Esophagus (tissue), 2 donors: Measurements from ENCODE around the gene INSYN1. TPM values are rescaled to one million over a fixed set of nuclear protein-coding genes. Genes with fewer than 3 reads are reported as not detected.
A peak's percentile ranks its signal among the peaks of the same experiment; 100 is the strongest.

Experiments used
- H3K27ac ChIP-seq, 2 donors: one replicate each; pipeline ENCODE4 v1.5.1; 2013; ENCODE audit warnings: low read depth in 2 of 2, mild to moderate bottlenecking in 2 of 2, inconsistent platforms in 1 of 2, low read length in 1 of 2, moderate library complexity in 1 of 2
- H3K27me3 ChIP-seq, 2 donors: one replicate each; pipeline ENCODE4 v1.6.1; 2013; ENCODE audit warnings: low read length in 2 of 2, control low read depth in 1 of 2, mild to moderate bottlenecking in 1 of 2; ENCODE audit not compliant: insufficient read depth in 2 of 2, control insufficient read depth in 1 of 2
- H3K36me3 ChIP-seq, 2 donors: one replicate each; pipeline ENCODE4 v1.6.1; 2013; ENCODE audit warnings: low read length in 1 of 2; ENCODE audit not compliant: control insufficient read depth in 2 of 2, insufficient read depth in 2 of 2
- H3K4me1 ChIP-seq, 2 donors: one replicate each; pipeline ENCODE4 v1.6.1; 2013; ENCODE audit warnings: low read length in 1 of 2; ENCODE audit not compliant: control insufficient read depth in 2 of 2, insufficient read depth in 2 of 2
- H3K4me3 ChIP-seq, 2 donors: one replicate each; pipeline ENCODE4 v1.5.1; 2013; ENCODE audit warnings: low read length in 2 of 2, mild to moderate bottlenecking in 2 of 2, low read depth in 1 of 2, moderate library complexity in 1 of 2
- H3K9me3 ChIP-seq, 2 donors: one replicate each; pipeline ENCODE4 v1.6.1; 2013; ENCODE audit warnings: mild to moderate bottlenecking in 2 of 2, low read depth in 1 of 2, low read length in 1 of 2, moderate library complexity in 1 of 2; ENCODE audit not compliant: control insufficient read depth in 2 of 2, insufficient read depth in 1 of 2
- WGBS, 2 donors: extraction: QIAGEN DNeasy Blood & Tissue Kit; methylation state at CpG; one replicate each; pipeline ENCODE4 v1.1.7; 2013; 5-methylcytosine and 5-hydroxymethylcytosine counted together
- polyA plus RNA-seq, 2 donors: library from polyadenylated mRNA; stranded (reverse); fragments of 200-250 nt; gene quantifications; one replicate each; pipeline ENCODE4 v1.2.3, GENCODE V29; 2013
- donor health status: healthy with polysubstance abuse.
- donor health status: Bipolar disorder and iron deficiency.

Gene INSYN1
- polyA plus RNA-seq, 2 donors, result 12.8 to 14.9 TPM

DNA sequence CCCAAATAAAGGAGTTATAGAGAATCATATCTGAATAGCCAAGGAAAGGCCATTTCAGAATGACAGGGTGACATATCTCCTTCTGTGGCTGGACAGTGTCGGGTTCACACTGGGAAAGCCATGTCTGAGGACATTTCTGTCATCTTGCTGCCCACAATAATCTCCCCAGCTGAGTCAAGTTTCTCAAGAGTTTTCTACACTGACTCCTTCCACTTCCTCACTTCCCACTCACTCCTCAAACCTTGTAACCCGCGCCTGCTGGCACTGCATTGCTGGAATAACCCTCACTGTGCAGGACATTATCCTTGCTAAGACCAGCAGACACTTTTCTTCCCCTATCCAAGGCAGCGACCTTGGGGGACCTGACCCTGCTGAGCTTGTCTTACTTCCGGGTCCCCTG lies 5.3 kb upstream of the INSYN1 start:
- Histone ChIP-seq H3K4me3 (no peak overlapping the region), H3K4me1 (peaks cover 2 to 4% of the 10 kb centered on the region in 2 donors), H3K27ac (no peak overlapping the region), H3K36me3 (no peaks in the 10 kb centered on the region), H3K9me3 (no peaks in the 10 kb centered on the region), H3K27me3 (no peaks in the 10 kb centered on the region)
- WGBS, 2 donors, result 67 to 72% methylated on average over 5 of the region's 5 CpGs

DNA sequence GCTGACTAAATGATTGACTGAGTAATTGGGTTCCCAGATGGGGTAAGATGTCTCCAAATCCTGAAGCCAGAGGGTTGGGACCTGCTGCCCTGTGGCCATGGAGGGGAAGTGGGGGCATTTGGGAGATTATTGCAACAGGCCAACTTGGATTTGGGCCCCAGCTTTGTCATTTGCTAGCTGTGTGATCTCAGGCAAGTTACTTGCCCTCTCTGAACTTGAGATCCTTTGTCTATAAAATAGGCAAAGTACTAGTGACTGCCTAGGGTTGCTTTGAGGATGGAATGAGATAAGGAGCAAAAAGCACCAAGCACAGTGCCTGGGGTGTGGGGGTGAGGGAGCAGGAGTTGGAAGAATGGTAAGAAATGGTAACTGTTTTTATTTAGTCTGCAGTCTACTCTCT lies 4.4 kb upstream of the INSYN1 start:
- no peaks in the 10 kb centered on the region for H3K9me3 ChIP-seq
- no peaks in the 10 kb centered on the region for H3K27me3 ChIP-seq
- H3K4me1 ChIP-seq, result peaks cover 0 to 4% of the 10 kb centered on the region in 2 donors
- H3K4me3 ChIP-seq, result no peak overlapping the region
- H3K27ac ChIP-seq, result no peak overlapping the region
- H3K36me3 ChIP-seq, result no peaks in the 10 kb centered on the region

DNA sequence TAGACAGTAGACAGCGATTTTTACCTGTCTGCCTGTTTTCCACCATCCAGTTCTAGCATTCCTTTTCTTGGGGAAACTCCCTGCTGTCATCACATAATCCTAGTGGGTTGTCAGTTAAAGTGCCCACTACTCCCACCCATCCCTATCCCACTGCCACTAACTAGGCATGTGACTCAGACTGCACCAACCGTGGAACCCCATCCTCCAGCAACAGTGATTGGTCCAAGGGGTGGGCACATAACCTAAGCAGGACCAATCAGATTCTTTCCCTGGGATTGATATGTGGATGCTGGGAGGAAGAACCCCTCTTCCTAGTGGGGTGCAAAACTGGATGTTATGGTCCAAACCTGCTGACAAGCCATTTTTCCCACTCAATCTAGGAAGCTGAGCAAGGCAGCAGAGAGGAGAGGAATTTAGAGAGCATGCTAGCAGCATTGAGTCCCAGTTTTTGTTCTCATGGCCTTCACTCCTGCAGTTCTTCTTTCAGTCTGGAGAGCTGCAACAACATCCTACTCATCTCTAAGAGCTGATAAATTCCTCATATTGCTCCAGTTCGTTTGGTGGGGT lies 3.9 kb upstream of the INSYN1 start:
- WGBS, 2 donors, result 63 to 67% methylated on average over 3 of the region's 3 CpGs
- no peak overlapping the region for H3K4me3 ChIP-seq
- peaks cover 0 to 2% of the 10 kb centered on the region in 2 donors for H3K27me3 ChIP-seq
- no peaks in the 10 kb centered on the region for H3K9me3 ChIP-seq
- H3K4me1 ChIP-seq, result peaks cover 0 to 4% of the 10 kb centered on the region in 2 donors
- no peaks in the 10 kb centered on the region for H3K36me3 ChIP-seq
- no peak overlapping the region for H3K27ac ChIP-seq

DNA sequence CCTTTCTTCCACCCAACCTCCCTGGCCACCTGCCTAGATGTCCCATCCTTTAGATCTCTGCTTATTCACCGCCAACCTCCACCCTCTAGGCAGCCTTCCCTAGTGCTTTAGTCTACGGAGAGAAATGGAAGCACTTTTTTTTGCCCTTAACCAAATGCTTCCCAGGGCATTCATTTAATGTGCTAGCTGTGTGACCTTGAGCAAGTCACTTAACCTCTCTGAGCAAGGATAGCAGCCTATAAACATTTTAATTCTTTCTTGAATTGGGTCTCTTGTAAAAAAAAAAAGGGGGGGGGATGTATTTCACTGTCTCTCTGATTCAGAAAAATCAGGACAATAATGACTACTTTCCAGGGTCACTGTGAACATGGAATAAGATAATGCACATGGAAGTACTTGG lies 3.2 kb upstream of the INSYN1 start:
- 56 to 57% methylated on average over 2 of the region's 2 CpGs for WGBS, 2 donors
- peaks cover 0 to 3% of the 10 kb centered on the region in 2 donors for H3K27me3 ChIP-seq

DNA sequence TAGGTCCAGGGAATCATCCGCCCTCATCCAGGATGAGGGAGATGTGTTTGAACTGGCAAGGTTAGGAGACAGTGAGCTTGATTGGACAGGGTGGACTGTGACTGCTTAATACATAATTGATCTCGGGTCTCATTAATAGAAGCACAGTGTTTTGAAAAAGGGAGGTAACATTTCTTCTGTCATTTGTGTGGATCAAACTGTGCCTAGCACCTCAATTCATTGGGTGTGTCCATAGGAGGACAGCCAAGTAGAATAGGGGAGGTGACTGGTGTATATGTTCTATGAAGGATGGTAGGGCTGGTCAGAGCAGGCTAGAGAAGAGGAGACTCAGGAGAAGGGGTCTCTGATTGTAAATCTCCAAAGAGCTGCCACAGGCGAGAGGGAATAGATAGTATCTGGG lies 2.8 kb upstream of the INSYN1 start:
- no peaks in the 10 kb centered on the region for H3K36me3 ChIP-seq
- no peaks in the 10 kb centered on the region for H3K9me3 ChIP-seq
- H3K4me1 ChIP-seq, result peaks cover 3 to 7% of the 10 kb centered on the region in 2 donors
- WGBS, 2 donors, result 77 to 81% methylated on average over 3 of the region's 3 CpGs
- H3K4me3 ChIP-seq, result no peak overlapping the region
- H3K27ac ChIP-seq, result no peak overlapping the region
- peaks cover 0 to 3% of the 10 kb centered on the region in 2 donors for H3K27me3 ChIP-seq

More for the DNA sequence above, 3.2 kb upstream of the INSYN1 start:
- Histone ChIP-seq H3K36me3 (no peaks in the 10 kb centered on the region), H3K9me3 (no peaks in the 10 kb centered on the region), H3K27ac (no peak overlapping the region), H3K4me3 (no peak overlapping the region), H3K4me1 (peaks cover under 1 to 4% of the 10 kb centered on the region in 2 donors)

DNA sequence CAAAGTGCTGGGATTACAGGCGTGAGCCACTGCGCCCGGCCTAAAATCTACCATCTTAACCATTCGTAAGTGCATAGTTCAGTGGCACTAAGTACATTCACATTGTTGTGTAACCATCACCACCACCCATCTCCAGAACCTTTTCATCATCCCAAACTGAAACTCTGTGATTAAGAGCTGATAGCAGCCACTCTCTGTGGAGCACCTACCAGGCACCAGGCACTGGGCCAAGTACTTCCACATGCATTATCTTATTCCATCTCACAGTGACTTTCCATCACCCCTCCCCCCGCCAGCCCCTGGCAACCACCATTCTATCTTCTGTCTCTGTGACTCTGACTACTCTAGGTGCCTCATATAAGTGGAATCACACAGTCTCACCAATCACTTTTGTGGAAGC lies 2.3 kb upstream of the INSYN1 start:
- Histone ChIP-seq H3K27ac (no peak overlapping the region), H3K36me3 (no peaks in the 10 kb centered on the region), H3K9me3 (no peaks in the 10 kb centered on the region), H3K4me1 (peaks cover 3 to 7% of the 10 kb centered on the region in 2 donors), H3K27me3 (peaks cover 0 to 3% of the 10 kb centered on the region in 2 donors), H3K4me3 (no peak overlapping the region)
- WGBS, 2 donors, result 94% methylated on average over 5 of the region's 5 CpGs

DNA sequence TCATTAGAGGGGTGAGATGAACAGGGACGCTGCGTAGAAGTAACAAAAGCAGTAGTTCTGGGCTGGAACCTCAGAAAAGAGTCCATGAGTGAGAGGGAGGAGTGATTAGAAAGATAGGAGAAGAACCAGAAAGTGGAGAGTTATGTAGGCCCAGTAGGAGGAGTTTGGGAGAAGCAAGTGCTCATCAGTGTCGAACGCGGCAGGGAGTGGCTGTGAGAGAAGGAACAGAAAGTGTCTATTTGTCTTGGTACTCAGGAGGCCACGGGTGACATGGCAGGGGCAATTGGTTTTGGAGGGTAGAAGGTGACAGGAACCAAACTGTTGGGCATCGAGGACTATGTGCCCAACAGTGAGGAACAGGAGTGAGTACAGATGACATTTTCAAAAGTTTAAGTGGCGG lies 1.3 kb upstream of the INSYN1 start:
- WGBS, 2 donors, result 68 to 70% methylated on average over 8 of the region's 8 CpGs
- peaks cover 0 to 3% of the 10 kb centered on the region in 2 donors for H3K27me3 ChIP-seq

DNA sequence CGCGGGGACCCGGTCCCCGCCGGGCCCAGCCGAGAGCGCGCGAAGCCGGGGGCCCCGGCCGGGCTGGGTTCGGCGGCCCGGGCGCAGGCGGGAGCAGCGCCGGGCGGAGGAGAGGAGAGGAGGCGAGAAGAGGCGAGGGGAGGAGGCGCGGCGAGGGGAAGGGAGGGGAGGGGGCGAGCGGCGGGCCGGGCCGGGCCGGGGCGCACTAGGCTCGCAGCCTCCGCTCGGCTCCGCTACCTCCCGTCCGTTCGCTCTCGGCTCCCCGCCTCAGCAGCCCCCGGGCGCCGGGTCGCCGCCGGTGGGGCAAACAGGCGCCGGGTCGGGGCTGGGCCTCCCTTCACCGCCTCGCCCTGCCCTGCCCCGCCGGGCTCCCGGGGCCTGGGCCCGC lies 351 bp downstream of the INSYN1 start:
- Histone ChIP-seq H3K9me3 (no peaks in the 10 kb centered on the region), H3K4me1 (peaks cover 3 to 7% of the 10 kb centered on the region in 2 donors), H3K36me3 (peaks cover 0 to 4% of the 10 kb centered on the region in 2 donors), H3K4me3 (peak overlapping the region; percentile 51 to 52), H3K27me3 (peaks cover 0 to 3% of the 10 kb centered on the region in 2 donors), H3K27ac (no peak overlapping the region)
- 2 to 3% methylated on average over 31 to 56 of the region's 56 CpGs for WGBS, 2 donors

More for the DNA sequence above, 1.3 kb upstream of the INSYN1 start:
- no peak overlapping the region for H3K27ac ChIP-seq
- H3K36me3 ChIP-seq, result peaks cover 0 to 4% of the 10 kb centered on the region in 2 donors
- peaks cover 3 to 7% of the 10 kb centered on the region in 2 donors for H3K4me1 ChIP-seq
- H3K4me3 ChIP-seq, result no peak overlapping the region
- H3K9me3 ChIP-seq, result no peaks in the 10 kb centered on the region

DNA sequence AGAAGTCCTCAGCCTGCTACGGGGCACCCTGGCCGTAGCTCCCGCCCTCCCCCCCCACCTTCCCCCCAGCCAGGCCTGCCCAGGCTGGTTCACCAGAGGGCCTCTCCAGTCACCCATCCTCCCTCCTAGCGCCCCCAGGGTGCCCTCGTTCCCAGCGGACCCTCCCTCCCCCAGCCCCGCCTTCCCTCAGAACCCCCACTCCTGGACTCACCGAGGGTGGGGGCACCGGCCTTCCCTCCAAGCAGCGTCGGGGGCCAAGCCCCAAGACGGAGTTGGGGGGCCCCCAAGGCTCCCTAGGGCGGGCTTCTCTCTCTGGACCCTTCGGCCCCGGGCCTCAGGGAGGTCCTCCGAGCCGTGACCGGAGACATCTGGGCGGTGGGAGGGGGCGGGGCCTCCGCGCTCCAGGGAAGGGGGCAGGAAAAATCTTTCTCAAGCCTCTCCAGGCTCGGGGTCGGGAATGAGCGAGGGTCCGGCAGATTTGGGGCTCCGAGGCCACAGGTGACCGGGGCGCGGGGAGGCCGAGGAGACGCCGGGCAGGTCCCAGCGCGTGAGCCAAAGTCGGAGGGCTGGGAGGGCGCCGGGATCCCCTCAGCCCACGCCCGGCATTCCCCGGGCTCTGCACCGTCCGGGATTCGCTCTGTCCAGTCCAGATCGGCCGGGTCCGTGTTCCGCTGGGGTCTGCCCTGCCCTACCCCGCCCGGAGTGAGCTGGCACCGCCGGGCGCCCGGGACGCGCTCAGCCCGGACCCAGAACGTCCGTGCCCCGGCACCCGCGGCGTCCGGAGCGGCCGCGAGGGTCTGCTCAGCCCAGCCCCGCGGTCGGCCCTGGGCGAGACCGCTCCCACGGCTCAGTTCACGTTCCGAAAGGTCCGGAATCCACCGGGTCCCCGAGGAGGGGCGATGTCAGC lies 999 bp downstream of the INSYN1 start:
- Histone ChIP-seq H3K4me3 (peak overlapping the region; percentile 51 to 52), H3K9me3 (no peaks in the 10 kb centered on the region), H3K27ac (no peak overlapping the region), H3K27me3 (peaks cover 0 to 3% of the 10 kb centered on the region in 2 donors), H3K36me3 (peaks cover 0 to 4% of the 10 kb centered on the region in 2 donors), H3K4me1 (peaks cover 3 to 7% of the 10 kb centered on the region in 2 donors)
- 1 to 2% methylated on average over 71 to 79 of the region's 79 CpGs for WGBS, 2 donors
